Activated CD8-positive, alpha-beta memory T cell treated with anti-CD3 and anti-CD28 coated beads for 1 hour (primary cell): Measurements from ENCODE around the gene RSPO1.
A peak's percentile ranks its signal among the peaks of the same experiment; 100 is the strongest.
"Not testable (repeated sequence)": the region's sequence is repeated elsewhere in the genome, so short reads cannot be mapped to it uniquely, and the experiment has no call there.

Experiments
- DNase-seq, 2 donors: peaks; one replicate each; pipeline ENCODE4 v3.0.0-alpha.2; 2020; ENCODE audit warnings: low read depth in 1 of 2; ENCODE audit errors: extremely low read depth in 1 of 2

RSPO1 gene, protein sequence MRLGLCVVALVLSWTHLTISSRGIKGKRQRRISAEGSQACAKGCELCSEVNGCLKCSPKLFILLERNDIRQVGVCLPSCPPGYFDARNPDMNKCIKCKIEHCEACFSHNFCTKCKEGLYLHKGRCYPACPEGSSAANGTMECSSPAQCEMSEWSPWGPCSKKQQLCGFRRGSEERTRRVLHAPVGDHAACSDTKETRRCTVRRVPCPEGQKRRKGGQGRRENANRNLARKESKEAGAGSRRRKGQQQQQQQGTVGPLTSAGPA

DNA sequence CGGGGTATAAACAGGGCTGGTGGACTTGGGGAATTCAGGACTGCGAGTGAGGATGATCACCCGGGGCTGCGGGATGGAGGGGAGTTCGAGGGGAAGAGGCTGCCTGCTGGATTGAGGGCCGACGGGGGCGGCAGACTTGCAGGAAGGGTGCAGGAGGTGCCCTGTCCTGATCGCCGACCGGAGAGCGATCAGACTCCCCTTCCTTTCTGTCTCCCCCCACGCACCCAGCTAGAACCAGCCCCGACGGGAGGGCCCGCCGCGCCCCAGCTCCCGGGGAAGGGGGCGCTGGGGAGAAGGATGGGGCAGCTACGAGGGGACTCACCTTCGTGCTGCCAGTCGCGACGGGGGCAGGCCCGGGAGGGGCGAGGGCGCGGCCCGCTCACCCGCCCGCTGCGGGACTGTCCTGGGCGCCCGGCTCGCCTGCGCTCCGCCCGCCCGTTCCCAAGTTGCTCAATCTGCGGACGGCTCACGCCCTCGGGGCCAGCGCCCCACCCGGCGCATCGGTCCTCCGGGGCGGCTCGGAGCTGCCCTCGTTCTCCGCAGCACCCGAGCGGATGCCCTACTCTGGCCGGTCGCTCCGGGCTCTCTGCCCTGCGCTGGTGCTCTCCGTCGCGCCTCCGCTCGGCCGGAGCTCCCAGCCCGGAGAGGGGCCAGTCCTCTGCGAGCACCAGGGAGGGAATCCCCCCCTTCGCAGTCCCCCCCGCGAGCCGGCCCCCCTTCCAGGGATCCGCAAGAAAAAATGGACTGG, at the start of gene RSPO1:
Gene RSPO1, minus strand, starts transcription at position 649 of the 748 bp plus-strand sequence. CDS start 5,231 bp downstream, outside the sequence.
- no peak for DNase-seq

DNA sequence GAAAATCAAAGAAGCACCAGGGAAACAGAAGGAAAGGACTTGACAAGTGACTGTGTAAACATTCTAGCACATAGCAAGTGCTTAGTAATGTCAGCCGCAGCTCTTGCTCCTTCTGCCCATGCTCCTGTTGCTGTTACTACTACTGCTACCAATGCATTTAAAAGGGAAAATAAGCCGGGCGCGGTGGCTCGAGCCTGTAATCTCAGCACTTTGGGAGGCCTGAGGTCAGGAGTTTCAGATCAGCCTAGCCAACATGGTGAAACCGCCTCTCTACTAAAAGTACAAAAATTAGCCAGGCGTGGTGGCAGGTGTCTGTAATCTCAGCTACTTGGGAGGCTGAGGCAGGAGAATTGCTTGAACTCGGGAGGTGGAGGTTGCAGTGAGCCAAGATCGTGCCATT, 49.5 kb upstream of the RSPO1 start:
- DNase-seq = not testable (repeated sequence)

DNA sequence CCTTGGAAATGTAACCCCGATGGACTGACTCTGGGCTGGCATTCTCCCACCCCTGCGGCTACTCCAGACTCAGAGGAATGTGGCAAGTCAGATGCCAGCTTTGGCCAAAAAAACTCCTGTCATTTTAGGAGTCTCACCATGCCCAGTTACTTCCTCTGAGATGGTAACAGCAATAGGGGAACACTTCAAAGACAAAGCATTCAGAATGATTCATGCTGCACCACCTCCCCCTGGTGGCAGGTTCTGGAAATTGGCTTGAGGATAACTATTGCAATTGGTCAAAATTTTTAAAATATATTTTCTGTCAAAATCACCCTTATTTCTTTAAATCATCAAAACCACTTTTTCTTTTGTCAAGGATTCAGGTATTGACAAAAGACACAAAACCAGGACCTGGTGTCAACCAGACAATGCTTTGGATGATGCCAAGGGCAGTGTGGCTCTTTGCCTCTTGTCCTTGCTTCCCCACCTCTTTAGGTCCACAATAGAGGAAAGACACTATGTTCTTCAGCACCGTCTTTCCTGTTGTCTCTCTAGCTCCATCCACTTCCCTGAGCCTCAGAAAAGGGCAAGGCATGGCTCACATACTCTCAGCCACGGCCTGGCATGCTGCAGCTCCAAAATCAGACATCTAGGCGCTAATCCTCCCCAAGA, 47.8 kb upstream of the RSPO1 start:
- peak; percentile 50 to 63 for DNase-seq

DNA sequence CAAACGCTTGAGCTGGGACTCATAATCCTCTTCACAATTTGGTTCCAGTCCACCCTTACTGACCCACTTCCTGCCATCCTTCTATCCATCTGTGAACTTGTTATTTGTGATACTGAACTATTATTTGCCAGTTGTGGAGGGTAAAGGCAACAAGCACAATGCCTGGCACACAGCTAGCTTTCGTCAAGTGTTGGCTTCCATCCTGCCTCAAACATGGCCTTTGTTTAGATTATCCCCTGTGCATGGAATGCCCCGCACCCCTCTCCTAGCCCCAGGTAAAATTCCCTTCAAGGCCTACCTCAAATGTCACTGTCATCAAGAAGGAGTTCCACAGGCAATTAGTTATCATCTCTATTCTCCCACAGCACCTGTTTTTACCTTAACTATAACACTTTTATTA, 46.2 kb upstream of the RSPO1 start:
- DNase-seq = no peak

DNA sequence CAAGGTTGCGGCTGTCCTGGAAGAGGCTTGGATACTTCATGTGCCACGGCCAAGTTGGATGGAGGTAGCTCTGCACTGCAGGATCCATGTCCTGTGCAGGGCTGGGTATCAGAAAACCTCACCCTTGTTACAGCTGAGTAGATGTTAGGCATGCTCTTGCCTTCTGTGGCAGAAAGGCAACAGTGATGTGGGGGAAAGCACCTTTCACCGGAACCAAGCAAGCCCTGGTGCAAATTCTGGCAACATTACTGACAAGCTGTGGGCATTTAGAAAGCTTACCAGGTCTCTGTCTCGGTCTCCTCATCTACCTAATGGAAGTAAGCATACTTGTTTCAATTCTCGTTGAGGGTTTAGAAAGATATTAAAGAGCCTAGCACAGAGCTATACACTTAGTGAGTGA, 43.1 kb upstream of the RSPO1 start:
- DNase-seq = no peak

DNA sequence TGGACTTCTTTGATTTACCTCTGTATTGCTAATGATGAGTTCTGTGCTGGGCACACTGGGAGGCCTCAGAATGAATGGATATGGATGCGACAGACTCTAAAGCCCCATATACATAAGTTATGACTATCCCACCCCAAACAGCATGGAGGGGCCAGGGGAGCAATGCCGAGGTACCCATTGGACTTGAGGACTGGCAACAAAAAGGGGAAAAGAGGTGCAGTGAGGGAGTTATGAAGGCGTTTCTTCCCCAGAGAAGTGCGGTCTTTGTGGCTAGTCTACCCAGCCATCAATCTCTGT, 42.4 kb upstream of the RSPO1 start:
- DNase-seq = no peak

DNA sequence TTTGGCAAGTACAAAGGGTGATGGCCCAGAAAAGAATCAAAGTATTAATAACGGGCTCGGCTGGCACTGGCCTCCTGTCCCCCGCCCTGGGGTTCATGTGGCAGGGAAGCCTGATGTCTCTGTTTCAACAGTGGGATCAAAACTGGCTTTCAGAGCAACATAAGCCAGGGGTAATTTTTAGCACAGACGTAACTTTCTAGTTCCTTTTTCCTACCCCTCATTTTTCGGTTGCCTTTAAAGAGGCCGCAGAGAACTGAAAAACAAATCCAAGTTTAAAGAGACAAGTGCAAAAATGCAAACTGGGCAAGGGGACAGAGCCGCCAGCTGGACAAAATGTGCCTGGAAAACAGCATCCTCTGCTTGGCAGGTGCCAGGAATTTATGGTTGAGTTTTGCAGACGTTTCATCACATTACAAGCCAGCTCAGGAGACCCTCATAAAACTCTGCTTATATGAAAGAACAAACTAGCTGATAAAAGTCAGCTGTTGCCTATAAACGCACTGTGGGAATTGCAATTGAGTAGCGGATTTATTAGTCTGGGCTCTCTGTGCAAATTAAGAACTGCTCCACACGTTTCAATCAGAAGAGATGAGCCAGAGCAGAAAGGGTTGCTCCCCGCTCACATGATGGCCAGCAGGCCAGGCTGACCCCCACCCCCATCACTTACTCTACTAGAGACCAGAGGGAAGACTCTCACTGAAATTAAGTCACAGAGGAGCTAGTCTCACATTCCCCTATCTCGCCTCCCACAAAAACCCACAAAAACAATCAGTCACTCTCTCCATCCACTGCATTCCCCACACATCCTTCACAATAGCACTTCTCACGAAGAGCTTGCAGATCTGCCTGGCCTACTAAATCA, 41.8 kb upstream of the RSPO1 start:
- no peak for DNase-seq

DNA sequence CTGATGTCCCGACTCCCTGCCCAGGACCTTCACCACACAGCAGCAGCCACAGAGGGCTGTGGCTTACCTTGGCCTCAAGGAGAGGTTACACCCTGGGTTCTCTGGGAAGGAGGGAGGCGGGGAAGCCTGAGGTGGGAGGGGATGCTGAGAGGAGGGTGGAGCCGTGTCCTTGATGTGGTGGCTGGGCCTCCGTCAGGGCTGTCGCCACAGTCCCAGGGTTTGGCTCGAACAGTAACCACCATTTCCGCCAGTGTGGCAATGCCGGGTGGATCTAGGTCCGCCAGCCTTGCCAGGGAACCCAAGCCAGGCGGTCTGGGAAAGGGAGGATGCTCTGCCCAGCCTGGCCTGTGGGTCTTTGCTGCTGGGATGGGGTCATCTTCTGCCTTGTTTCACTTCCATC, 39.2 kb upstream of the RSPO1 start:
- peak; percentile 22 to 31 for DNase-seq

DNA sequence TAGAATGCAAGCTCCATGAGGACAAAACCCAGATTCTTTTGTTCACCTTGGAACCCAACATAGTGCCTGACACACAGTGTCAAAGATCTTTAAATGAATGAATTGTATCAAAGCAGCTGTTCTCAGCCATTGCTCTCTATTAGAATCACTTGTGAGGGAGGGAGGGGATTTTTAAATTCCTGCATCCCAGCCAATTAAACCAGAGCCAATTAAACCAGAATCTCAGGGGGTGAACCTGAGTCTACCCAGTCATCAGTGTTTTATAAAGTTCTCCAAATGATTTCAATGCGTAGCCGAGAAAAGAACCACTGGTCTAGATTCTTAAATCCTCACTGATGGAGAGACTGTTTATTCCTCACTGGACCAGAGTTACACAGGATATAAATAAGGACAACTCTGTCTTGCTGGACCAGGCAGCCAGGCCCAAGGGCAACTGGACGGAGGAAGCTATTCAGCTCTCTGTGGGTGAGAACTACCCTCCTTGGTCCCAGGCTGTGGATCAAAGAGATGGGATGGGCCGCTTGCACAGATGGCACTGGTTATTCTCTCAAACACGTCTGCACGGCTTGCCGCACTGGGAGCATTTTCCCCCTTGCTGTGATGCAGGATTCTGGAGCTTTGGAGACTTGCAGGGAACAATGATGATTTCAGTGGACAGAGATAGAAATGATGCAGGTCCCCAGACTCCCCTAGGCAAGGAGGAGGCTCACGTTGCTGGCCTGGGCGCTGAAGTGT, 37.6 kb upstream of the RSPO1 start:
- DNase-seq = no peak

DNA sequence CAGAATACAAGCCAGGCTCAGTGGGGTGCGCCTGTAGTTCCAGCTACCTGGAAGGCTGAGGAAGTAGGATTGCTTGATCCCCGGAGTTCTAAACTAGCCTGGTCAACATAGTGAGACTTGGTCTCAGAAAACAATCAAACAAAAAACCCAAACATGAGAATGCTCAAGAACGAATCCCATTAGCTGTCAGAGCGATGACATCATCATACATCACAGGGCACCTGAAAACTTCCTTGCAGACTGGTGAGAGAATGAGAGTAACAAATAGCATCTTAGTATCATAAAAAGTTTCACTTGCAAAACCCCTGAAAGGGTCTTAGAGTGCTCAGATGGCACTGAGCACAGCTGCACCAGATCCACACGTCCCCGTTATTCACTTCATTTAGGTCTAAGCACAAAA, 36.6 kb upstream of the RSPO1 start:
- no peak for DNase-seq

DNA sequence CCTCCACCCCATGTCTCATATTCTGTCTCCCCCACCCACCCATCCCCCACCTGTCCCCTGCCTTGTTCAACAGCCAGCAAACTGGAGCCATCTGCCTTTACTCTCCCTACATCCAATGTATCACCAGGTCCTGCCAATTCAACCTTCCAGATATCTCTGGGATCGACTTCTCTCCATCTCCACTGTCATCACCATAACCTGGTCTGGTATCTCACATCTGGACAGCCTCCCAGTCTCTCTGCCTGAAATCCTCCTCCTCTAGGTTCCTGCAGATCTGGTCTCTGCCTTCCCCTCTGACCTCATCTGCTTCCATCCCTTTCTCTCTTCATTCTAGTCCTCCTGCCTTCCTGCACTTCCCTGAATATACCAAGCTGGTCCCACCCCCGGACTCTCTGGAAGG, 35.4 kb upstream of the RSPO1 start:
- DNase-seq = no peak

DNA sequence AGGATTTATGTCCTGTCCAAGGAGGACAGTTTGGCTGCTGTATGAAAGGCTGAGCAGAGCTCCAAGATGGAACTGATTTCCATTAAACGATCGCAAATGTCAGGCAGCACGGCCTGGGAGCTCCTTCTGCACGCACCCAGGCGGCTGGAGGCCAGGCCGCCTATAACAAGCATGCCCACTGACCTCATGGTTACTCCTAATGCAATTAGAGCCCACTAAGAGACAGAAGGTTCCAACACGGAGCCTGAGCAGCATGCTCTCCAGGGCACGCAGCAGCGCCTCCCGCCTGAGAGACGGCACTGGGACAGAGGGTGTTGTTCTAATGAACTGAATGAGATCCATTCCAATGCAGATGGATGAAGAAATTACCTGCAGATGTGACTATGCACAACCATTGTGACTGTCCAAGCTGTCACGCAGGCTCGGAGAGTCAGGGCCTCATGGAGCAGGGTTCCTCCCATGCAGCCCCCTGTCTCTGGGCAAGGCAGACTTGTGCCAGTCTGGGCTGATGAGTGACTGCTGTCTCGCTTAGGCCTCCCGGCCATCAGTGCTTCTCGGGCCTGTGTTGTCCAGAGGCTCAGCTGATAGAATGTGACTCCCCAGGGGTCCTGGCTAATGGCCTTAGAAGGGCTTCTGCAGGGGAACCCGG, 32.5 kb upstream of the RSPO1 start:
- DNase-seq = no peak

DNA sequence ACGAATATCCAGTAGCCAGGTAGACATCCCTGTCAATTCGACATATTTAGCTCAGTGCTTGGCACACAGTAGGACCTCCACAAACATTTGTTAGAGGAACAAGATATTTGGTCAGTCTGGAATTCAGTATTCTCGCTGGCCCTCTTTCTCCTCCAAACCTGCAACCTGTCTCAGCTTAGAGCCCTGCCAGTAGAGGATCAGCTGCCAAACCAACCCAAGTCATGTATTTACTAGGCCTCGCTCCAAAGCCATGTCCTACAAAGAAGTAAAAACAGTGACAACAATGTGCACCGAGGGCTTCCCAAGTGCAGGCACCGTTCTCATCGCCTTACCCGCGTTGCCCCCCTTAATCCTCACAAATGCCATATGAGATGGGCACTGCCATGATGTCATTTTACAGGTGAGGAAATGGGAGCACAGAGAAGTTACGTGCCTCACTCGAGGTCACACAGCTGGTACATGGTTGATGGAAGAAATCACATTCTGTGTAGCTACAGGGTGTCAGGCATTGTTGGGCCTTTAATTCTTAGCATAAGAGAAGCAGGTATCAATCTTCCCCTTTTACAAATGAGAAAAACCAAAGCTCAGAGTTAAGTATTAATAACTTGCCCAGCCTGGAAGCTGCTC, 31.7 kb upstream of the RSPO1 start:
- DNase-seq = no peak

DNA sequence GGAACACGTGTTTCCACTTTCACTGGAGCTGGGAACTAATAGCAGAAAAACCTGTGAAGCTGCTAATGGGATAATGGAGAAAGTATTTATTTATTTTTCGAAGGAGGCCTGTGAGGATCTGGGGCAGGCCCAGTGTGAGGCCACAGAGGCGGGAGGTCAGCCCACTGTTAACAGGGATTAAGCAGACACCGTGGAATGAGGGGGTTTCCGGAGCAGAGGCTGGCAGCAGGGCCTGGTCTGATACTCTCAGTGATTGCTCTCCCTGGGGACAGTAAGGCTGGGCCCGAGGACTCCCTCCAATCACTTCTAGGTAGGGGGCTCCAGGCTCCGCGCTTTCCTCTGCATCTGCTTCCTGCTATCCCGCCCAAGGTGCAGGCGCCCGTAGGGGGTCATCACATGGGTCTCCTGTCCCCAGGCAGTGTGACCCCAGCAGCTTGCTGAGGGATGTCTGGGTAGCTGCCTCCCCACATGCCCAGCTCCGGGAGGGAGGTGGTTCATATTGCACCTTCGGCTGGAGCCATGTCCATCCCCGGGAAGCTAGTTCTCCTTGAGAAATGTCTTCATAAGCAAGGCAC, 28.8 kb upstream of the RSPO1 start:
- no peak for DNase-seq

DNA sequence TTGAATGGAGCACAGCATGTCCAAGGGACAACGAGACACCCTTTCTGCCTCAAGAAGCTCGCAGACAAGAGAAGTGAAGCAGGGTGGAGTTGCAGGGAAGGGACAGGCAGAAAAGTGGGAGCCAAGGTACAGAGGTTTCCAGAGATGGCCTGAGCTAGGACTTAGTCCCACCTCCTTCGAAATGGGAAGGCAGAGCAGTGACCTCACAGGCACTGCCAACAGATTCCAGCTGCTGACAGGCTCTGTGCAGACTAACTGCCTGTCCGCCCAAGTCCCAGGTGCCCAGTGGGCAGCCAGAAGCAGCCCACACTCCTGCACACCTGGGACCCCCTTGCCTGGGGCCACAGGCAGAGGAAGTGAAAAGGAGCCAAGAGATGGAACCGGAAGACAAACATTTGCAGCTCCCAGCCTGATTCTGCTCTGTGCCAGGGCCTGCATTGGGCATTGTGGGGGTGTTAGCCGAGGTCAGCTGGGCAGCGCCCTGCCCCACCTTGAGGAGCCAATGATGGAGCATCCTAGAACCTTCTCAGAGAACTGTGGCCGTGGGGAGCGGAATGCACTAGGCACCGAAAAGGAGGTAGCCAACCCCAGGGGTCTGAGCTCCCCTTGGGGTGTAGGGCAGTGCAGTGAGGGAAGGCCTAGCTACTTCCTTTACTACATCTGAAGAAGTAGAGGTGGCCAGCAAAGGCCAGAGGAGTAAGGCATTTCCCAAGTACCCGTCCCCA, 27.5 kb upstream of the RSPO1 start:
- DNase-seq = no peak

DNA sequence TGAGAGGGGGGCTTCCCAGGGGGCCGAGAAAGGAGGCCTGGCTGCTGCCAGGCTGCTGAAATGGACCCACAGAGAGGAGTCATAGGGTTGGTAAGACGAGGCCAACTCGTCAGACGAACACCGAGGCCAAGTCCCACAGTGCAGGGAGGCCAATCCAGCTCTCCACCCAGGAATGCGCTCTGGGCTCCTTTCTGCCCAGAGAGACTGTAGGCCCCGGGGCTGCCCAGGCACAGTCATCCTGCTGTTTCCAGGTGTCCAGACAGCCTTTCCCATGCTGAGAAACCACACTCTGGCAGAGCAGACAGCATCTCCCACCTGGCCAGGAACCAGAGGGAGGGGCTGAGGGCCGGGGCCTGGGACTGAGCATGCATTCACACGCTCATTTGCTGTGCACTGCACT, 26.7 kb upstream of the RSPO1 start:
- DNase-seq = no peak

DNA sequence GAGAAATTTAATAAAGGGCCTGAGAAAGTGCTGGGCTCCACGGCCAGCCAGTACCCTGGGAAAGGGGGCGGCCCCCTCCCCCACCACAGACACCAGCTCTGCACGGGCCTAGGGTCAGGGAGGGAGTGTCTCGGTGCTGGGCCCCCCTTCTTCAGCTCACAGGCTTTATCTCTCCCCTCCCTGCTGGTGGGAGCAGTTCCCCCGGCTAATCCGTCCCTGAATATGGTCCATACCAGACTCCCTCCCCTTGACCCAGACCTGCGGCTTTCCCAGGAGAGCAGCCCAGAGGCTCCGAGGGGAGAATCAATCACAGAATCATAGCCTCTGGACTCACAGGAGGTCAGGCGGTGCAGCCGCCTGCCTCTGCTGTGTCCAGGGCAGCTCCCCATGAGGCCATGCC, 26.0 kb upstream of the RSPO1 start:
- DNase-seq = no peak

DNA sequence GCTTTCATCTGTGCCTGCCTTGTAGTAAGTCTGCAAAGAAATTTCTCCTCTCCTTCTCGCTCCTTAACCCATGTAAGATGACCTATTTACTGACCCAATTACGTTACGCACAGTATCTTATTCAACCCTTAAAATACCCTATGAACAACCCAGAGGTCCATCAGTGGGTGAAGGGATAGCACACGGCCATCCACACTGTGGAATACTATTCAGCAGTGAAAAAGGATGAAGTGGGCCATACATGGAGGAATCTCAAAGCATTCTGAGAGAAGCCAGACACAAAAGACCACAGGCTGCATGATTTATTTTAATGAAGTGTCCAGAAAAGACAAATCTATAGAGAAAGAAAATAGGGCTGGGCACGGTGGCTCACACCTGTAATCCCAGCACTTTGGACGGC, 23.8 kb upstream of the RSPO1 start:
- no peak for DNase-seq
